ENCODE results near the gene VPS16. TPM values are rescaled to one million over a fixed set of nuclear protein-coding genes. Genes with fewer than 3 reads are reported as not detected.

VPS16 gene
- polyA plus RNA-seq, 1 donor (not counting 4 experiments of a cell fraction or from before 2014, with no cell fraction given) = 22.7 TPM

DNA sequence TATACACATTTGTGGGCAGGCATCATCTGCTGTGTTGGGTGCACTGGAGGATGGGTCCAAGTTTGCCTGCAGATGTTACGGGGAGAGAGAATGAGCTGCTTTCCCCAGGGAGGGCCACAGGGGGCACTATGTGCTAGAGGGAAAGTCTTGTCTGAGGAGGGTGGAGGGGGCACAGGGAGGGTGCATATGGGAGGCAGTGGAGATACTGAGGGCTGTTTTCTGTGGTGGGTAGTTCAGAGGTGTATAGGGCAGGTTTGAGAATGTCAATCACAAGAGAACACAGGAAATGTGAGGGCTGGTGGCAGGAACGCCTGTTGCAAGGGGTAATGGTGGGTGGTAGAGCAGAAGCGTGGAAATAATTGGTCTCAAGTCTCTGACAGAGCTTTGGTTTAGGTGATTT is 25.1 kb downstream of the VPS16 start:
- Histone ChIP-seq H2AFZ (ENCODE audit: control insufficient read depth, low read length) (no peak overlapping the region), H4K20me1 (ENCODE audit: control insufficient read depth, extremely low read depth, insufficient read depth, low read length) (no peaks in the 10 kb centered on the region), H3K27ac (ENCODE audit: control insufficient read depth, insufficient read depth, low read length) (no peak overlapping the region), H3K4me2 (ENCODE audit: control insufficient read depth, extremely low read depth, insufficient read depth, low read depth, low read length) (no peak overlapping the region), H3K9me3 (ENCODE audit: control insufficient read depth, low read depth, low read length) (no peaks in the 10 kb centered on the region), H3K9ac (ENCODE audit: control insufficient read depth, extremely low read depth, insufficient read depth, low read length) (no peak overlapping the region), H3K79me2 (ENCODE audit: control insufficient read depth, insufficient read depth, low read length) (no peaks in the 10 kb centered on the region), H3K4me1 (ENCODE audit: control insufficient read depth, extremely low read depth, insufficient read depth, low read length) (peaks cover 2% of the 10 kb centered on the region), H3K27me3 (ENCODE audit: control insufficient read depth, extremely low read depth, insufficient read depth, low read length) (no peaks in the 10 kb centered on the region), H3K4me3 (ENCODE audit: control insufficient read depth in 2 of 3, extremely low read depth in 1 of 3, insufficient read depth in 2 of 3, low read depth in 1 of 3, low read length in 3 of 3) (no peak overlapping the region), H3K9me1 (ENCODE audit: control insufficient read depth, extremely low read depth, insufficient read depth, low read length) (no peaks in the 10 kb centered on the region), H3K36me3 (ENCODE audit: control insufficient read depth in 2 of 2, extremely low read depth in 1 of 2, insufficient read depth in 2 of 2, low read length in 2 of 2) (peaks cover 14 to 19% of the 10 kb centered on the region in 2 experiments)
- FAIRE-seq (no peak), DNase-seq (ENCODE audit: low read depth, low spot score) (no peak)
- dilution Hi-C loops (cut with MboI; ENCODE audit: extremely low pct_ligation_motif_present, low sequenced_read_pairs) = no loop called here
- no peak for TF ChIP-seq EZH2 (IDR thresholded peaks at IDR 0.05; ENCODE audit: low read length)
- TF ChIP-seq, protein P1, sequence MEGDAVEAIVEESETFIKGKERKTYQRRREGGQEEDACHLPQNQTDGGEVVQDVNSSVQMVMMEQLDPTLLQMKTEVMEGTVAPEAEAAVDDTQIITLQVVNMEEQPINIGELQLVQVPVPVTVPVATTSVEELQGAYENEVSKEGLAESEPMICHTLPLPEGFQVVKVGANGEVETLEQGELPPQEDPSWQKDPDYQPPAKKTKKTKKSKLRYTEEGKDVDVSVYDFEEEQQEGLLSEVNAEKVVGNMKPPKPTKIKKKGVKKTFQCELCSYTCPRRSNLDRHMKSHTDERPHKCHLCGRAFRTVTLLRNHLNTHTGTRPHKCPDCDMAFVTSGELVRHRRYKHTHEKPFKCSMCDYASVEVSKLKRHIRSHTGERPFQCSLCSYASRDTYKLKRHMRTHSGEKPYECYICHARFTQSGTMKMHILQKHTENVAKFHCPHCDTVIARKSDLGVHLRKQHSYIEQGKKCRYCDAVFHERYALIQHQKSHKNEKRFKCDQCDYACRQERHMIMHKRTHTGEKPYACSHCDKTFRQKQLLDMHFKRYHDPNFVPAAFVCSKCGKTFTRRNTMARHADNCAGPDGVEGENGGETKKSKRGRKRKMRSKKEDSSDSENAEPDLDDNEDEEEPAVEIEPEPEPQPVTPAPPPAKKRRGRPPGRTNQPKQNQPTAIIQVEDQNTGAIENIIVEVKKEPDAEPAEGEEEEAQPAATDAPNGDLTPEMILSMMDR (optimal IDR thresholded peaks at IDR 0.05 in 1 of 3, IDR thresholded peaks at IDR 0.05 in 1 of 3, conservative IDR thresholded peaks at IDR 0.05 in 1 of 3; ENCODE audit: extremely low read depth in 1 of 3, insufficient read depth in 2 of 3, low read length in 3 of 3) = no peak

DNA sequence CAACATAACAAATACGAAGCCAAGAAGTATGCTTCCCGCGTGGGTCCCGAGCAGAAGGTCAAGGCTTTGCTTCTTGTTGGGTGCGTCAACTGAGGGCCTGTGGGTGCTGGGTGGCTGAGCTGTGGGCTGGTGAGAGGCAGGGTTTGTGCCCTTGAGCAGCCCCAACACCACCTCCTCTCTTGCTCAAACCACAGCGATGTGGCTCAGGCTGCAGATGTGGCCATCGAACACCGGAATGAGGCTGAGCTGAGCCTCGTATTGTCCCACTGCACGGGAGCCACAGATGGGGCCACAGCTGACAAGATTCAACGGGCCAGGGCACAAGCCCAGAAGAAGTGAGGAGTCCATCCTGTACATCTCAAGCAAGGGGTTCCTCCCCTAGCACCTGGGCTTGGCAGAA is 25.7 kb downstream of the VPS16 start:
- Histone ChIP-seq H4K20me1 (ENCODE audit: control insufficient read depth, extremely low read depth, insufficient read depth, low read length) (no peaks in the 10 kb centered on the region), H3K9ac (ENCODE audit: control insufficient read depth, extremely low read depth, insufficient read depth, low read length) (no peak overlapping the region), H3K27ac (ENCODE audit: control insufficient read depth, insufficient read depth, low read length) (no peak overlapping the region), H2AFZ (ENCODE audit: control insufficient read depth, low read length) (no peak overlapping the region), H3K27me3 (ENCODE audit: control insufficient read depth, extremely low read depth, insufficient read depth, low read length) (no peaks in the 10 kb centered on the region), H3K9me1 (ENCODE audit: control insufficient read depth, extremely low read depth, insufficient read depth, low read length) (no peaks in the 10 kb centered on the region), H3K9me3 (ENCODE audit: control insufficient read depth, low read depth, low read length) (no peaks in the 10 kb centered on the region), H3K4me2 (ENCODE audit: control insufficient read depth, extremely low read depth, insufficient read depth, low read depth, low read length) (no peak overlapping the region), H3K79me2 (ENCODE audit: control insufficient read depth, insufficient read depth, low read length) (no peaks in the 10 kb centered on the region), H3K4me3 (ENCODE audit: control insufficient read depth in 2 of 3, extremely low read depth in 1 of 3, insufficient read depth in 2 of 3, low read depth in 1 of 3, low read length in 3 of 3) (no peak overlapping the region), H3K4me1 (ENCODE audit: control insufficient read depth, extremely low read depth, insufficient read depth, low read length) (peaks cover 7% of the 10 kb centered on the region), H3K36me3 (ENCODE audit: control insufficient read depth in 2 of 2, extremely low read depth in 1 of 2, insufficient read depth in 2 of 2, low read length in 2 of 2) (peaks cover 9 to 16% of the 10 kb centered on the region in 2 experiments)
- DNase-seq (ENCODE audit: low read depth, low spot score) (no peak), FAIRE-seq (no peak)
- no peak for TF ChIP-seq EZH2 (IDR thresholded peaks at IDR 0.05; ENCODE audit: low read length)
- TF ChIP-seq, protein P1 (optimal IDR thresholded peaks at IDR 0.05 in 1 of 3, IDR thresholded peaks at IDR 0.05 in 1 of 3, conservative IDR thresholded peaks at IDR 0.05 in 1 of 3; ENCODE audit: extremely low read depth in 1 of 3, insufficient read depth in 2 of 3, low read length in 3 of 3) = no peak
- dilution Hi-C loops (cut with MboI; ENCODE audit: extremely low pct_ligation_motif_present, low sequenced_read_pairs) = no loop called here

Data from keratinocyte (primary cell).